Measurements from ENCODE around the gene NR4A1.

DNA sequence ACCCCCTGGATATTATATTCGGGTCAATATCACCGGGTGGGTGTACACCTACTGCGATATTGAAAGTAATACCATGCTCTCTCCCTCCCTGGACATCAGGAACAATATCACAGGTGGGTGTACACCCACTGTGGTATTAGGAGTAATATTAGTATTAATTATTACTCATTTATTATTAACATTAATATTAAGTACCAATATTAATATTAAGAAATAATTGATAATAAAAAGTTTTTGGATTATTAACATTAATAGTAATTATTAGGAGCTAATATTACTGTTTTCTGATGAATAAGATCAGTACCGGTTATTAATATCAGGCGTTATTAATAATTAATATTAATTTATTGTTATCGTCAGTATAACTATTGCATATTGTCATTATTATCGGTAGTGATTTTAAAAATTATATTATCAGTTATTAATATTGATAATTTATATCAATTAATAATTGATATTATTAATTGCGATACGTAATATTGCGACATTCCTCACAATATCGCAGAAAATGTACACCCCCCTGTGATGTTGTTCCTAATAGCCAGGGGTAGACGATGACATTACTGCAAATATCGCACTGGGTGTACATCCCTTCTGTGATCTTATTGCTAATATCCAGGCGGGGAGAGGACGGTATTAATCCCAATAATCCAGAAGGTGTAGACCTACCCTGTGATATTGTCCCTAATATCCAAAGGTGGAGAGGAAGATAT, 45.2 kb downstream of the NR4A1 start:
- TF ChIP-seq, protein P1, sequence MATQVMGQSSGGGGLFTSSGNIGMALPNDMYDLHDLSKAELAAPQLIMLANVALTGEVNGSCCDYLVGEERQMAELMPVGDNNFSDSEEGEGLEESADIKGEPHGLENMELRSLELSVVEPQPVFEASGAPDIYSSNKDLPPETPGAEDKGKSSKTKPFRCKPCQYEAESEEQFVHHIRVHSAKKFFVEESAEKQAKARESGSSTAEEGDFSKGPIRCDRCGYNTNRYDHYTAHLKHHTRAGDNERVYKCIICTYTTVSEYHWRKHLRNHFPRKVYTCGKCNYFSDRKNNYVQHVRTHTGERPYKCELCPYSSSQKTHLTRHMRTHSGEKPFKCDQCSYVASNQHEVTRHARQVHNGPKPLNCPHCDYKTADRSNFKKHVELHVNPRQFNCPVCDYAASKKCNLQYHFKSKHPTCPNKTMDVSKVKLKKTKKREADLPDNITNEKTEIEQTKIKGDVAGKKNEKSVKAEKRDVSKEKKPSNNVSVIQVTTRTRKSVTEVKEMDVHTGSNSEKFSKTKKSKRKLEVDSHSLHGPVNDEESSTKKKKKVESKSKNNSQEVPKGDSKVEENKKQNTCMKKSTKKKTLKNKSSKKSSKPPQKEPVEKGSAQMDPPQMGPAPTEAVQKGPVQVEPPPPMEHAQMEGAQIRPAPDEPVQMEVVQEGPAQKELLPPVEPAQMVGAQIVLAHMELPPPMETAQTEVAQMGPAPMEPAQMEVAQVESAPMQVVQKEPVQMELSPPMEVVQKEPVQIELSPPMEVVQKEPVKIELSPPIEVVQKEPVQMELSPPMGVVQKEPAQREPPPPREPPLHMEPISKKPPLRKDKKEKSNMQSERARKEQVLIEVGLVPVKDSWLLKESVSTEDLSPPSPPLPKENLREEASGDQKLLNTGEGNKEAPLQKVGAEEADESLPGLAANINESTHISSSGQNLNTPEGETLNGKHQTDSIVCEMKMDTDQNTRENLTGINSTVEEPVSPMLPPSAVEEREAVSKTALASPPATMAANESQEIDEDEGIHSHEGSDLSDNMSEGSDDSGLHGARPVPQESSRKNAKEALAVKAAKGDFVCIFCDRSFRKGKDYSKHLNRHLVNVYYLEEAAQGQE (tag by site-specific recombination; IDR thresholded peaks at IDR 0.05): no peak
- TF ChIP-seq, protein P2, sequence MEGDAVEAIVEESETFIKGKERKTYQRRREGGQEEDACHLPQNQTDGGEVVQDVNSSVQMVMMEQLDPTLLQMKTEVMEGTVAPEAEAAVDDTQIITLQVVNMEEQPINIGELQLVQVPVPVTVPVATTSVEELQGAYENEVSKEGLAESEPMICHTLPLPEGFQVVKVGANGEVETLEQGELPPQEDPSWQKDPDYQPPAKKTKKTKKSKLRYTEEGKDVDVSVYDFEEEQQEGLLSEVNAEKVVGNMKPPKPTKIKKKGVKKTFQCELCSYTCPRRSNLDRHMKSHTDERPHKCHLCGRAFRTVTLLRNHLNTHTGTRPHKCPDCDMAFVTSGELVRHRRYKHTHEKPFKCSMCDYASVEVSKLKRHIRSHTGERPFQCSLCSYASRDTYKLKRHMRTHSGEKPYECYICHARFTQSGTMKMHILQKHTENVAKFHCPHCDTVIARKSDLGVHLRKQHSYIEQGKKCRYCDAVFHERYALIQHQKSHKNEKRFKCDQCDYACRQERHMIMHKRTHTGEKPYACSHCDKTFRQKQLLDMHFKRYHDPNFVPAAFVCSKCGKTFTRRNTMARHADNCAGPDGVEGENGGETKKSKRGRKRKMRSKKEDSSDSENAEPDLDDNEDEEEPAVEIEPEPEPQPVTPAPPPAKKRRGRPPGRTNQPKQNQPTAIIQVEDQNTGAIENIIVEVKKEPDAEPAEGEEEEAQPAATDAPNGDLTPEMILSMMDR (tag by site-specific recombination; IDR thresholded peaks at IDR 0.05): no peak
